PFSK-1 (cell line): ENCODE data around the gene GRM1.

Source experiments
- FOXP2 ChIP-seq: optimal IDR thresholded peaks from 2 replicates; pipeline ENCODE3; 2011; ENCODE audit warnings: borderline replicate concordance, control low read depth, inconsistent platforms; ENCODE audit not compliant: insufficient read depth; ENCODE audit errors: extremely low read length, extremely low read depth
- POLR2AphosphoS5 ChIP-seq: IDR thresholded peaks from 2 replicates; pipeline ENCODE4 v1.6.1; 2012; ENCODE audit warnings: low read depth, mild to moderate bottlenecking, control low read depth, low read length, moderate library complexity
- SIN3A ChIP-seq: IDR thresholded peaks from 2 replicates; pipeline ENCODE4 v1.6.1; 2012; ENCODE audit warnings: mild to moderate bottlenecking, low read length, moderate library complexity, borderline replicate concordance; ENCODE audit not compliant: insufficient read depth
- TAF1 ChIP-seq: IDR thresholded peaks from 2 replicates; pipeline ENCODE4 v1.6.1; 2012; ENCODE audit warnings: low read length, control low read depth, borderline replicate concordance; ENCODE audit not compliant: insufficient read depth
- TF ChIP-seq, protein P1 (sequence below), 2 experiments: IDR thresholded peaks; 2 replicates each; pipeline versions ENCODE4 v1.6.1 to v1.8.0; 2011 to 2012; ENCODE audit warnings: low read depth in 2 of 2, low read length in 2 of 2, control low read depth in 1 of 2, inconsistent platforms in 1 of 2, mild to moderate bottlenecking in 1 of 2, moderate library complexity in 1 of 2; ENCODE audit not compliant: insufficient read depth in 1 of 2

GRM1 gene

DNA sequence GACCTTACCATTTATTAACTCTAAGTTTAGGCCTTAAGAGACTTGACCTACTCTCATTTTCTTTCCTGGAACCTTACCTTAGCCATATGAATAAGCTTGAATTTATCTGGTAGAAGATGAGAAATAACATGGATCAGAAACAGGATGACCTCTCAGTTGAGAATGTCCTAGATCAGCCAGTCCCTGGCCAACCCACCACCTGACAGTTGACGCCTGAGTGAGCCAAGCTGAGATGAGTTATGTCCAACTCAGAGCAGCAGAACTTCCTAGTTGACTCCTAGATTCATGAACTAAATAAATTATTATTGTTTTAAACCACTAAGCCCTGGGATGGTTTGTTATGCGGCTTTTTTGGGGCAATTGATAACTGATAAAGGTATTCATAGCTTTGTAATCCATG is 281.8 kb downstream of the GRM1 start:
- no peak for TF ChIP-seq POLR2AphosphoS5
- no peak for TF ChIP-seq SIN3A
- TF ChIP-seq, protein P1, sequence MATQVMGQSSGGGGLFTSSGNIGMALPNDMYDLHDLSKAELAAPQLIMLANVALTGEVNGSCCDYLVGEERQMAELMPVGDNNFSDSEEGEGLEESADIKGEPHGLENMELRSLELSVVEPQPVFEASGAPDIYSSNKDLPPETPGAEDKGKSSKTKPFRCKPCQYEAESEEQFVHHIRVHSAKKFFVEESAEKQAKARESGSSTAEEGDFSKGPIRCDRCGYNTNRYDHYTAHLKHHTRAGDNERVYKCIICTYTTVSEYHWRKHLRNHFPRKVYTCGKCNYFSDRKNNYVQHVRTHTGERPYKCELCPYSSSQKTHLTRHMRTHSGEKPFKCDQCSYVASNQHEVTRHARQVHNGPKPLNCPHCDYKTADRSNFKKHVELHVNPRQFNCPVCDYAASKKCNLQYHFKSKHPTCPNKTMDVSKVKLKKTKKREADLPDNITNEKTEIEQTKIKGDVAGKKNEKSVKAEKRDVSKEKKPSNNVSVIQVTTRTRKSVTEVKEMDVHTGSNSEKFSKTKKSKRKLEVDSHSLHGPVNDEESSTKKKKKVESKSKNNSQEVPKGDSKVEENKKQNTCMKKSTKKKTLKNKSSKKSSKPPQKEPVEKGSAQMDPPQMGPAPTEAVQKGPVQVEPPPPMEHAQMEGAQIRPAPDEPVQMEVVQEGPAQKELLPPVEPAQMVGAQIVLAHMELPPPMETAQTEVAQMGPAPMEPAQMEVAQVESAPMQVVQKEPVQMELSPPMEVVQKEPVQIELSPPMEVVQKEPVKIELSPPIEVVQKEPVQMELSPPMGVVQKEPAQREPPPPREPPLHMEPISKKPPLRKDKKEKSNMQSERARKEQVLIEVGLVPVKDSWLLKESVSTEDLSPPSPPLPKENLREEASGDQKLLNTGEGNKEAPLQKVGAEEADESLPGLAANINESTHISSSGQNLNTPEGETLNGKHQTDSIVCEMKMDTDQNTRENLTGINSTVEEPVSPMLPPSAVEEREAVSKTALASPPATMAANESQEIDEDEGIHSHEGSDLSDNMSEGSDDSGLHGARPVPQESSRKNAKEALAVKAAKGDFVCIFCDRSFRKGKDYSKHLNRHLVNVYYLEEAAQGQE (IDR thresholded peaks at IDR 0.05; ENCODE audit: insufficient read depth in 1 of 2, low read depth in 2 of 2, low read length in 2 of 2): no peak
- no peak for TF ChIP-seq TAF1
- TF ChIP-seq FOXP2: no peak

DNA sequence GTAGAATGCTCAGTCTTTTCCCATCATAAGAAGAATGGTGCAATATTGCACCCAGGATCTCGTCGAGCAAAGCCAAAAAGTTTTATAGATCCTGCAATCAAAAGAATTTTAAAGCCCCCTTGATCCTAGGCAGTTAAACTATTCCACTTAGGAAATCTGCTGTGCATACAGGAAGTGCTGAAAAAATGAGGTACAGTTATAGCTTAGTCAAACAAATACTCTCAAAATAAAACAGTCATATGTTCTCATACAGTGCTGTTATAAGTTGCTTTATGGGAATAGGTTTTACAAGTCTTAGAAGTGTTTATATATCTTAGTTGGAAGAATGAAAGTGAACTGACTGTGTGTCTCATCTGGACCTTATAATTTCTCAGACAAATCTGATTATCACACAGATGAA is 282.2 kb downstream of the GRM1 start:
- TF ChIP-seq POLR2AphosphoS5 (no peak), SIN3A (no peak), FOXP2 (no peak), TAF1 (no peak)
- TF ChIP-seq, protein P1 (IDR thresholded peaks at IDR 0.05; ENCODE audit: insufficient read depth in 1 of 2, low read depth in 2 of 2, low read length in 2 of 2): no peak

DNA sequence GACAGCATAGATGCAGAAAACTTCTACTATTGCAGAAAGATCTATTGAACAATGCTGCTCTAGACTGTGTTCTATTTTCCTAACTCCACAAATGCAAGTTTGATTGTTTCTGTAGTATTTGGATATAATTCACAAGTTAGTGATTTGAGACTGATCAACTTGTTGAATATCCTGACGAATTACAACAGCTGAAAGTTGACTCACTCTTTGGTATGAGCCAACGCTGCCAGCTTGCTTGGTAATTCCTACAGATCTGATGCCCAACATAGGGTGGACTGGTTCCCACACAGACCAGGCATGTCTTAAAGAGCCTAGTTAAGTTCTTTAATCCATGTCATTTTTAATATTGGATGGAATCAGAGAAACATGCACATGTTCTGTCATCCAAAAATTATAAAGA is 283.7 kb downstream of the GRM1 start:
- no peak for TF ChIP-seq FOXP2
- TF ChIP-seq, protein P1 (IDR thresholded peaks at IDR 0.05; ENCODE audit: insufficient read depth in 1 of 2, low read depth in 2 of 2, low read length in 2 of 2): no peak

DNA sequence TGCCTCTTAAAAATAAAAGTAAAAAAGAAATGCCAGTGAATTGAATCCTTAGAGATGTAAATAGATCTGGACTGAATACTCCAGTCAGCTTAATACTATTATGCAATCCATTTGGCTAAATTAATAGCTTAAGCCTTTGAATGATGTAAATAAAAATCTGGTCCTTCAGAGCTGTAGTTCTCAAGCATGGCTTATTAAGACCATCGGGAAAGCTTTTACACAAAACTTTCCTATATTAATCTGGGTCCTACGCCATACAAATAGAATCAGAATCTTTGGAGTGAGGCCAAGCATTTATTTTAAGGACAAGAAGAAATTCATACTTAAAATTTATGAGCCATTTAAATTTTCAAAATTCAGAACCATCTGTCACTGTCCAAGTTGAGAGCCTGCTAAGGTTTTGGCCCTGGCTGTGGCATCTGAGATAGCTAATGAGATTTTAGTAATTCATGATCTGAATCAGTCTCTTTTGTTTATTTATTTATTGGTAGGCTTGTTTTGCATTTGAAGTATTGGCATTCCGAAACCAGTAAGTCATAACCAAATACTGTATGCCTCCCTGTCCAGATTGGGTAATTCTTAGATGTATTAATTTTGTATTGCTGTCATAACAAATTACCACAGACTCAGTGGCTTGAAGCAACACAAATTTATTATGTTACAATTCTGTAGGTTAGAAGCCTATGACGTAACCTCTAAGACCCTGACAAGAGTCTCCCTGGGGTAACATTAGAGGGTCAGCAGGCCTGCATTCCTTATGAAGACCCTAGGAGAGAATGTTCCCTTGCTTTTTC is 286.7 kb downstream of the GRM1 start:
- TF ChIP-seq TAF1 (no peak), POLR2AphosphoS5 (no peak), SIN3A (no peak)

DNA sequence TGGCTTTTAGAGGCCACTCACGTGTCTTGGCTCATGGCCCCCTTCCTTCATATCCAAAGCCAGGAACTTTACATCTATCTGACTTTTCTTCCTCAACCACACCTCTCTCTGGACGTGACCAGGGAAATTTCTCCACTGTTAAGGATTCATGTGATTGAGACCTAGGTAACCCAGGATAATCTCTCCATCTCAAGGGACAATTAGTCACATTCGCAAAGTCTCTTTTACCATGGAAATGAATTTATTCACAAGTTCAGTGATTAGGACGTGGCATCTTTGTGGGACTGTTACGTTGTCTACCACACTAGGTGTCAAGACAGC is 287.3 kb downstream of the GRM1 start:
- no peak for TF ChIP-seq TAF1
- no peak for TF ChIP-seq POLR2AphosphoS5
- TF ChIP-seq, protein P1 (IDR thresholded peaks at IDR 0.05; ENCODE audit: insufficient read depth in 1 of 2, low read depth in 2 of 2, low read length in 2 of 2): no peak
- TF ChIP-seq SIN3A: no peak
- no peak for TF ChIP-seq FOXP2
